Fibroblast of villous mesenchyme (primary cell): ENCODE measurements around the gene RNF166. TPM values are rescaled to one million over a fixed set of nuclear protein-coding genes. Genes with fewer than 3 reads are reported as not detected.

Experiments
- DNase-seq: peaks from one replicate; pipeline ENCODE4 v3.0.0-alpha.2; 2010; ENCODE audit warnings: low read depth
- H3K4me3 ChIP-seq: 2 replicates; pipeline ENCODE4 v1.5.1; 2011; ENCODE audit warnings: low read depth, mild to moderate bottlenecking, low read length
- CTCF ChIP-seq: IDR thresholded peaks from 2 replicates; pipeline ENCODE4 v1.5.1; 2012; ENCODE audit warnings: low read depth, mild to moderate bottlenecking, low read length; ENCODE audit not compliant: insufficient read depth
- total RNA-seq: library from RNA; depleted of rRNA; stranded (reverse); fragments of >200 nt; gene quantifications from 2 replicates; pipeline ENCODE4 v1.2.3, GENCODE V29; 2012

The RNF166 gene
- total RNA-seq, 1 donor = 13.0 TPM

GRCh38 chr16:88687254-88687576 is 19.0 kb downstream of the RNF166 start:
- no peak overlapping the region for H3K4me3 ChIP-seq
- DNase-seq = no peak
- TF ChIP-seq CTCF = no peak

GRCh38 chr16:88686439-88687253 is 19.6 kb downstream of the RNF166 start, which contains the start of gene SNAI3:
Gene SNAI3 (minus strand): TSS chr16:88686507. CDS start chr16:88686406, 101 bp downstream.
- peak; percentile 56 for DNase-seq
- H3K4me3 ChIP-seq = peak within 1 kb of the TSS; percentile 62
- no peak for TF ChIP-seq CTCF

GRCh38 chr16:88686062-88686438 is 20.2 kb downstream of the RNF166 start:
- peak overlapping the region; percentile 62 for H3K4me3 ChIP-seq
- no peak for TF ChIP-seq CTCF
- no peak for DNase-seq

GRCh38 chr16:88685156-88686061 is 20.8 kb downstream of the RNF166 start:
- peak; percentile 42 for DNase-seq
- peak; percentile 67 for TF ChIP-seq CTCF

GRCh38 chr16:88684569-88685155 is 21.5 kb downstream of the RNF166 start:
- DNase-seq = no peak
- H3K4me3 ChIP-seq = no peak overlapping the region
- no peak for TF ChIP-seq CTCF

More at GRCh38 chr16:88685156-88686061, 20.8 kb downstream of the RNF166 start:
- H3K4me3 ChIP-seq = peak overlapping the region; percentile 62

GRCh38 chr16:88681709-88682451 is 24.3 kb downstream of the RNF166 start:
- no peak overlapping the region for H3K4me3 ChIP-seq
- no peak for TF ChIP-seq CTCF
- no peak for DNase-seq
